Measurements from ENCODE around the gene GLTP.

Gene GLTP

GRCh38 chr12:109842021-109842420 lies 38.3 kb downstream of the GLTP start:
- DNase-seq (ENCODE audit: low read depth) = no peak

- DNase-seq (ENCODE audit: low read depth) = no peak
Measured at GRCh38 chr12:109841356-109841755, 39.0 kb downstream of the GLTP start.

- DNase-seq (ENCODE audit: low read depth) = no peak
Measured at GRCh38 chr12:109840305-109841074, 39.9 kb downstream of the GLTP start.

DNA sequence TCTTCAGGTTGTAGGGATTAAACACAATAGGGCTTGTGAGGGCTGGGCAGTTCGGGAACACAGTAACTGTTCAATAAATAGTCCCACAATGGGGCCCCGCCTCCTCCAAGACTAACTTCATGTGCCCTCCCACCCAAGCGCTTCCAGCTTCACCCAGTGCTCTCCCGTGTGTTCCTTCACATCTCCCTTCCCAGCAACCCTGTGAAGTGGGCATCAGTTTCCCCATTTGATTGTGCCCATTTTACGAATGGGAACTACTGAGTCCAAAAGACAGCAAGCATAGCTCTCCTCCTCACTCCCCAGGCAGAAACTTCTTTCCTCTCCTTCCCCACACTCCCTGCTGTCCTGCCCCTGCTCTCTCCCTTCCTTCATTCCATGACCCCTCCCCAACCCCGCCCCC lies 40.9 kb downstream of the GLTP start:
- no peak for DNase-seq (ENCODE audit: low read depth)

DNA sequence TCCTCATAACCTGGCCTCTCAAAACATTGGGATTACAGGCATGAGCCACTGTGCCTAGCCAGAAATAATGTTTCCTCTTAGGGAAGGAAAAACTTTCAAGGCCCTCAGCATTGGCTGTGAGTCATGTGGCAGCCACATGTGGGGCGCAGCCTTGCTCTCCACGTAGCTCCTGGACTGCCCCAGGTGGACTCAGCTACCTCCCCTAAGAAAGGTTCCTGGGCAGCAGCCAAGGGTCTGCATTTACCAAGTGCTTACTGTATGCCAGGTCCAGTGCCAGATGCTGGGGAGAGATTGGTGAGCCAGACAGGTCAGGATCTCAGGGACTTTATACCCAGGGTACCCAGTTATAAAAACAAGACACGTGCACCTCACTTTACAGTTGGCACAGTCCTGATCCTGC lies 43.4 kb downstream of the GLTP start:
- DNase-seq (ENCODE audit: low read depth) = no peak

- no peak for DNase-seq (ENCODE audit: low read depth)
Measured at GRCh38 chr12:109835827-109836226, 44.5 kb downstream of the GLTP start.

DNA sequence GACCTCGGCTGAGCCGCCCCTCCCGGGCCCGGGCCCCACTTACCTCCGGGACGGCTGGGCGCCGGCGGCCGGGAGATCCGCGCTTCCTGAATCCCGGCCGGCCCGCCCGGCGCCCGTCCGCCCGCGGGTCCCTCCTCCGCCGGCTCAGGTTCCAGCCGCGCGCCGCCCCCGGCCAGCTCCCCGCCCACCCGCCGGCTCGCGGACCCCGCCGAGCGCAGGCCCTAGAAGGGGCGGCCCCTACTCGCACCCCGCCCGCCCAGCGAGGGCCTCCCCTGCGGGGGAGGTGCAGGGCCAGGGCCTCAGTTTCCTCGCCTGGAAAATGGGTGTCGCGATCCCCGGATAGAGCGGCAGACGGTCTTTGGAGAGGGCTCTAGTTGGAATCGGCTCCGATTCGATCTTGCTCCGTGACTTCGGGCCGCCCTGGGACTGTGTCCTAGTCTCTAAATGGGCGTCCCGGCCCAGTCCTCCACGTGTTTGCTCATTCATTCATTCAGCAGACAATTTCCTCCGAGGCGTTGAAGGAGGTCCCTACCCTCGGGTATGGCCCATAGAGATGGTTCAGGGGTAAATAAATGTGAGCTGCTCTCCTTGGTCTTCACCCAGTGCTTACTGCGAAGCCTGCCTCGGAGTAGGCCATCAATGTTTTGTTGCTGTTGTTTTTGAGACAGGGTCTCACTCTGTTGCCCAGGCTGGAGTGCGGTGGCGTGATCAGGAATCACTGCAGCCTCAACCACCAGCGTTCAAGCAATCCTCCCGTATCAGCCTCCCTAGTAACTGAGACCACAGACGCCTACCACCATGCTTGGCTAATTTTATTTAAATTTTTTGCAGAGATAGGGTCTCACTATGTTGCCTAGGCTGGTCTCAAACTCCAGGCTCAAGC lies 46.8 kb downstream of the GLTP start, which contains the start of gene TRPV4:
Gene TRPV4, minus strand, starts transcription at position 92 of the 883 bp plus-strand sequence. CDS start 18,602 bp downstream, outside the sequence.
- DNase-seq (ENCODE audit: low read depth) = no peak

DNA sequence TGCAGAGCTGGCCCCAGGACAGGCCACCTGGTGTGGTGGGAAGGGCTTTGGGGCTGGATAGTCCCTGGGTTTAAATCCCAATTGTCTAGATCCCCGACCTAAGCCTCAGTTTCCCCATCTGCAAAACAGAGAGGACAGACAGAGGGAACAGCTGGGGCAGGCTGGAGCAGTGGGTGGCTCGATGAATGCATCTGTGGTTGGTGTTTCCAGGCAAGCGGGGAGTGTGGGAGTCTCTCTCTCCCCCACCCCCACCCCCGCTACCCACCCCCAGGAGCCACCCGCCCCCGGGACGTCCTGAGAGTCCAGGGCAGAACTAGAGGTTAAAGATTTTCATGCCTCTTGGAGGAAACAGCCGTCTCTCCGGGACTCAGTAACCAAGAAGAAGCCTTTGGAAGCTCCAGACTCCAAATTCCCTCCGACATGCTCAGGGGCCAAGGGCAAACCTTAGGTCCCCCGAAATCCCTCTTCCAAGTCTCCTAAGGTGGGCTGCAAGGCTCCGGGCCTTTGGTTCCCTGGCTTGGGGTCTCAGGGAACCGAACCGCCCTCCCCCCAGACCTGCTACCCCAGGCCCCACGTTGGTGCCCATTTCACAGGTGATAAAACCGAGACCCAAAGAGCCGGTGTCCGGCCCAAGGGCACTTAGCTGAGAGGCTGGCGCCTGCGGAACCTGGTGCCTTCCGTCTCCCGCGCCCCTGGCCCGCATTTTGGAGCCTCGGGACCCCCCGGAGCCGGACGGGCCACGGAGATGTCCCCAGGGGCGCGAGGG lies 47.6 kb downstream of the GLTP start:
- DNase-seq (ENCODE audit: low read depth) = no peak

DNA sequence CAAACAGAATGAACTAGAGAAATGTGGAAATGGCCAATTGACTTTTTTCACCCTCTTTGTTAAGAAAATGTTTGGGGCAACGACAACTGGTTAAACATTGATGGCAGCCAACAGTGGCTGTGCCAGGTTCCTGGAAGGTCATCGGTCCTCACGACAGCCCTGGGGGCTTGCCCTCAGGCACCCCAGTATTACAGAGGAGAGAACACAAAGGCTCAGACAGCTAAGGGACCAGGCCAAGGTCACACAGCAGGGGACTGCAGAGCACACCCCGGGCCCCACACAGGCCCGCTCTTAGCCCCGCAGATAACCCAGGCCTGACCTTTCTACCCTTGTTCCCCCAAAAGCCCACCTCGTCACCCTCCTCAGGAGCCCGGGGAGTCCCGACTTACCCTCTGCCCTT lies 48.4 kb downstream of the GLTP start:
- DNase-seq (ENCODE audit: low read depth) = no peak

DNA sequence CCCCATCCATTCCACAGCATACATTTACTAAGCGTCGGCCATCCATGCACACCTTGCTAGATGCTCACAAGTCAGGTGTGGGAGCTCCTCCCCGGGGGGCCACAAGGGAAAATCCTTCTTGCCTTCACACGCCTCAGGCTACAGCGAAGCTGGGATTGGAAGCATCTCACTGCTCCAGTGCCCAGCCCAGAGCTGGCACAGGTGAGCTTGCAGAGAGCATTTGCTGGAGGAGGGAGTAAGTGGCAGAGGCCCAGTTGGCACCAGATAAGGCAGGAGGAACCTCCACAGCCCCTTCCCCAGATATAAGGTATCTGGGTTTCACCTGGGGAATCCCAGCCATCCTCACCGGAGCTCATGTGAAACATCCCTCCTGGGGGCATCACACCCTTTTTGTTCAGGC lies 49.0 kb downstream of the GLTP start:
- no peak for DNase-seq (ENCODE audit: low read depth)

GRCh38 chr12:109830718-109831117 lies 49.6 kb downstream of the GLTP start:
- no peak for DNase-seq (ENCODE audit: low read depth)

GRCh38 chr12:109830267-109830666 lies 50.1 kb downstream of the GLTP start:
- no peak for DNase-seq (ENCODE audit: low read depth)

DNA sequence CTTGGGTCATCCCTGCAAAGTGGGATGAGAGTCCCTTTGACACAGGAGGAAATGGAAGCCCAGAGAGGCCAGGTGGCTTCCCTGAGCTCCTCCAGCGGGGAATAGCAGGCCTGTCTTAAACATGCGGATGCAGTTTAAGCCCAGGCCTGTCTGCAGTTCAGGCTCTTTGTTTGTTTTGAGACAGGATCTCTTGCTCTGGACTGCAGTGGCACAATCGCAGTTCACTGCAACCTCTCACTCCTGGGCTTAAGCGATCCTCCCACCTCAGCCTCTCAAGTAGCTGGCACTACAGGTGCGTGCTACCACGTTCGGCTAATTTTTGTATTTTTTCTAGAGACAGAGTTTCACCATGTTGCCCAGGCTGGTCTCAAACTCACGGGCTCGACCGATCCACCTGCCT lies 50.7 kb downstream of the GLTP start:
- no peak for DNase-seq (ENCODE audit: low read depth)

DNA sequence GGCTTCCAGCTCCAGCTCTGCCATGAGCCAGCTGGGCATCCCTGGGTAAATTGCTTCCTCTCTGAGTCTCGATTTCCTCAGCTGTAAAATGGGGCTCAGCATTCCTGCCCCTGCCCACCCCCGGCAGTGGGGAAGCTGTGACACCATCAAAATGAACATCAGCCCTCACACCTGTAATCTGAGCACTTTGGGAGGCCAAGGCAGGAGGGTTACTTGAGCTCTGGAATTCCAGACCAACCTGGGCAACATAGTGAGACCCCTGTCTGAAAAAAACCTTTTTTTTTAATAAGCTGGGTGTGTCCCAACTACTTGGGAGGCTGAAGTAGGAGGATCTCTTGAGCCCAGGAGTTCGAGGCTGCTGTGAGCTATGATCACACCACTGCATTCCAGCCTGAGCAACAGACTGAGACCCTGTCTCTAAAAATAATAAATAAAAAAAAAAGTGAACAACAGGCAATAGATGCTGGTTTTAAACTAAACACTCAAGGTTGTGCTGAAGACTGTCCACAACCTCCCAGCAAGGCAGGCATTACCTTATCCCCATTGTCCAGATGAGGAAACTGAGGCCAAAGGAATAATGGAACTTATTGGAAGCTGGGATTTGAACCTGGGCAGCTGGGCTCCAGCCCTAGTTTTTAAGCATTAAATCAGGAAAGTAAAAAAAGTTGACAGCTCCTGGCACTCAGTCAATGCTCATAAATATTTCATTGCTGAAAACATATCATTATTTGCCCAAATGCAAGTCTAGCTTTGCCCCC lies 51.4 kb downstream of the GLTP start:
- DNase-seq (ENCODE audit: low read depth) = no peak

DNA sequence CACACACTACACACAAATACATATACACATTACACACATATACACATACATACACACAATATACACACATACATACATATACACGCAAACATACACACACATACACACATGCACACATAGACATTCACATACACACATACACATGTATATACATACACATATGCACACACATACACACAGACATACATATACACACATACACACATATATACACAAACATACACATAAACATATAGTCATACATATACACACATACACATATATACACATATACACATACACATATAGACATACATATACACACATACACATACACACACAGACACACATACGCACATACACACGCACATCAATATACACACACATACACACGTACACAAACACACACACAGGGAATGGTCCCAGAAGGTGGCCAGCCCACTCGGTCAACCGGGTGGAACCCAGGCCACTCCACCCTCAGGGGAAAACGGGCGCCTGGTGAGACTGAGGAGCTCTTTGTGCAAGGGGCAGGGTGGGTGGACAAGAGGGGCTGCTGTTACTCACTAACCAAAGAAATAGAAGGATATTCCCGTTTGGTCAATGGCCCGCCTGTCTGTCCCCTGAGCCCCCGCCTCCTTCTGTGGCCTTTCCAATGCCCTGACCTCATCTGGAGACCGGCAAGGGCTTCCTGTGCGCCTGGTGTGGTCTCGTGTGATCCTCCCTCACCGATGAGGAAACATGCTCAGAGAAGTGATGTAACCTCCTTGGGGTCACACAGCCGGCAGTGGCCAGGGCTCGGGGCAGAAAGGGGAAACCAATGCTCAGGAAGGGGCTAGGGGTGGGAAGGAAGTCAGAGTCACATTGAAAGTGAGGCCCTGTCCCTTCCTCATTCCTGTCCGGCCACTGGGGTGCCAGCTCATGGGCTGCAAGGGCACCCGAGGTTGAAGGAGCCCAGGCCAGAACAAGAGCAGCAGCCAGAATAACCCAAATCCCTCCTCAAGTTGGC lies 52.5 kb downstream of the GLTP start:
- DNase-seq (ENCODE audit: low read depth) = no peak

DNA sequence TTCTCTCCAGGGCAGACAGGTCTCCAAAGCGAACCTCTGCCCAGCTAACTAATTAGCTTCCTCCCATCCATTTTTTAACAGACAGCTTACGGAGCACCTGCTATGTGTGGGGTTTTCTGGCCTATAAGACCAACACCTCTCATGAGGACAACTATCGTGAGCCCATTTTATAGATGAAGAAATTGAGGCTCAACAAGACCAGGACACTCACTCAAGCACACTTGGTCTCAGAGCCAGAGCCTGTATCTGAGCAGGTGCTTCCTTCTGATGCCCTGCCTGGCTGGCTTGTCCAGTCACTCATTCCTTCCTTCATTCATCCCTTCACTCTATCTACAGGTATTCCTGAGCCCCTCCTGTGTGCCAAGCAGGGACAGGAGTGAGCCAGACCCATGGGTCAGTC lies 53.3 kb downstream of the GLTP start:
- no peak for DNase-seq (ENCODE audit: low read depth)

DNA sequence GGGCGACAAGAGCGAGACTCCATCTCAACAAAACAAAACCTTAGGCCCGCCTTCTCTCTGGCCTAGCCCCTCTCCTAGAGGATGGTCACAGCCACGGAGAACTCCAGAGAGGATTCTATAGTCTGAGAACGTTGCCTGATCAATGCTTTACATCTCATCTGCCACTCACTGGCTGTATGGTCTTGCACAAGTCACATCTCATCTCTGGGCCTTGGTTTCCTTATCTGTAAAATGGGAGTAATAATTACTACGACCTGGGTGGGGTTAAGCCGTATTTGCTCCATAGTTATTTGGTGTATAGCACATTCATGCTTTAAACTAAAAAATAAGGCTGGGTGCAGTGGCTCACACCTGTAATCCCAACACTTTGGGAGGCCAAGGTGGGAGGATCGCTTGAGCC lies 55.6 kb downstream of the GLTP start:
- no peak for DNase-seq (ENCODE audit: low read depth)

- no peak for DNase-seq (ENCODE audit: low read depth)
Measured at GRCh38 chr12:109822951-109823411, 57.4 kb downstream of the GLTP start.

- DNase-seq (ENCODE audit: low read depth) = no peak
Measured at GRCh38 chr12:109822416-109822815, 57.9 kb downstream of the GLTP start.

DNA sequence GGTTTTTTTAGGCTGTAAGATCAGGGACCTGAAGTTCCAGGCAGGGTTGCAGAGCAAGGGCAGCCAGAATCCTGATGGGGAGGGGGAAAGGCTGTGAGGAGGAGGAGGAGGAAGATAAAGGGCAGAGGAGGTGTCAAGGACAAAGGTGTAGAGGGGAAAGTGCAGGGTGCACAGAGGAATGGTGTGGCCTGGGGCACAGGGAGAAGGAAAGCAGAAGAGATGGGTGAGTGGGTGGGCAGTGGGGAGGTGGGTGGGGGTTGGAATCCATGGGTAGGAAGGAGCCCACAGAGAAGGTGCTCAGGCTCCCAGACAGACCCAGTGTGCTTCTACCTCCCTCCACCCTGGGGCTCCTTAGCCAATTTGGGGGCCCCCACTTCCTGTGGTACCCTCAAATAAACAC lies 58.4 kb downstream of the GLTP start:
- DNase-seq (ENCODE audit: low read depth) = no peak

Measured in activated T-helper 1 cell treated with Interleukin-2 at 50 U/mL for 16 hours (primary cell).